Stimulated activated CD8-positive, alpha-beta memory T cell treated with anti-CD3 and anti-CD28 coated beads, Interleukin-4, amount 100 ng/mL, for 4 hours (primary cell): Measurements from ENCODE around the gene LRRC8C.

ENCODE experiments used
- DNase-seq, 2 donors: peaks; one replicate each; pipeline ENCODE4 v3.0.0-alpha.2; 2020; ENCODE audit warnings: low read depth in 2 of 2, low spot score in 1 of 2

The LRRC8C gene

DNA sequence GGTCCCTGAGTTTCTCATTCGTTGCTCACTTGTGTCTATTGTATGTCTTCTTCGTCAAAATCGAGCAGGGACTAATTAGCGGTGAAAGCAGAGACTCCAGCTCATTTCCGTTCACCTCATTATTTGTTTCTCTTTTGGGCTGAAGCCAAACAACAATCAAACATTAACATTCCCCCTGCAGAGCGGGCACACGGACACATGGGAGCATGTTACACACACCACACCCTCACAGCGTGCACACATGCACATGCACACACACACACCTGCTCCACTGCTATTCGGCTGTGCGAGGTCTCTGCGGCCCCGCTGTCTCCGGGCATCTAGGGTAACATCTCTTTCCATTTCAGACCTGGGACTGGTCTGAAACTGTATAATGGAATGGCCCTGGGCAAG is 129.5 kb downstream of the LRRC8C start:
- no peak for DNase-seq

DNA sequence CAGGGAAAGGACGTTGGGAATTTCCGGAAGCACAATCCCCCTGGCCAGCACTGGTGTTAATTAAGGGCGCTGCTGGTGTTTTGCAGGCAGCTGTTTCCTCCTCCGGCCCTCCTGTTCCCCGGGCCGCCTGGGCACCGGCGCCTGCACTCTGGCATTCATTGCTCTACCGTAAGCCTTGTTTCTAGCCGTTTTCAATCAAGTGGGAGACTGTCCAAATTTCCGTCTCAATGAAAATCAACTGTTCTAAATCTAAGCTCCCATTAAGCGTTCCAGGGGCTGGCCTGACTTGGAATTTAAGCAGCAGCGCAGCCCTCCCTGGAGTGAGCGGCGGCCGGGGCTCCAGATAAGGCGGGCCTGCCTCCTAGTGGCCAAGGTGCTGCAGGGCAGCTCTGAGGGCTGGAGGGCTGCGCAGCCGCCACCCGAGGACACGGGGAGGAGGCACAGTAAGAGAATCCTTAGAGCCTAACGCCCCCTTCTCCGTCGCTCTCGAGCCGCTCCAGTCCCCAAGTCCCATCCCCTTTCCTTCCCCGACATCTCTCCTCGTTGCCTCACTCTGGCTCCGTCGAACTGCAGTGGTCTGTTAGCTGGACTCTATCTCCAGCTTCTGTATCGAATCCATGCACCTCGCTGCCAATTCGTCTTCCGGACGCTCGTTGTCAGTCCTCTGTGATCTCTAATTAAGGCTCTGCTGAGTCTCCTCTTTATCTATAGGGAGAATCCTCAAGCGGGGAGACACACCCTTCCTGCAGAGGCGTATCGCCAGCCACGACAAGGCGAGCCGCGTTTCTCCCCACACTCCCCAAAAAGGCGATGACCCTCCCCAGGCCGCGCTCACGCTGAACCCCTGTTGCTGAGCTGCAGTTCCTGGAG is 130.1 kb downstream of the LRRC8C start:
- peak; percentile 68 to 72 for DNase-seq

DNA sequence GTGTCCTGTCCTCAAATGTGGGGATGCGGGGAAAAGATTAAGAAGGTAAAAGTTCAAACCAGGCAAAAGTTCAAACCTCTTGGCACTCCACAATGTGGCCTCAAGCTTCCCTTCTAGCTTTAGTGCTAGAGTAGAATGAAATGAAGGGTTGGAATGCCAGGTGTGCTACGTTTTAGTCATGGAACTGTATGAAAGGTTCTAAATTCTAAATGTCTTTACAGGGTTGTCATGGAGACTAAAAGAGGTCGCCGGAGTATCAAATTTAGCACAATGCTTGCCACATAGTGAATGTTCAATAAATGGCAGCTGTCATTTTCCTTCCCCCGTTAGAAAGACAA is 130.7 kb downstream of the LRRC8C start:
- no peak for DNase-seq

DNA sequence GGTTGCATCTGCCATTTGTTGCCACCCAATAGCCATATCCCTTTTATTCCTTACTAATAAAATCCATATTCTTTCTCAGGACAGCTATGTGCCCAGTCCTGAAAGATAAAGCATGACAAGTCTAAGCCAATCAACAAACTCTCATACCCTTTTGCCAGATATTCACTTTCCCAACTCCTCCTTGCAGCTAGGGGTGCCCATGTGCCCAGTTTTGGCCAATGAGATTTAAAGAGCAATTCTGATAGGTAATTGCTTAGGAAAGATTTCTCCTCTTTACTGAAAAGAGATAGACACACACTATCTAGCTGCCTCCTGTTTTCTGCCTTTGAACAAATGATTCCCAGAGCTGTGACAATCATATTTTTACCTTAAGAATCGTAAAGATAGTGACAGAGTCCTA is 132.9 kb downstream of the LRRC8C start:
- DNase-seq: no peak

GRCh38 chr1:89767618-89768017 is 134.7 kb downstream of the LRRC8C start:
- DNase-seq: no peak
